GM06990 (cell line): Measurements from ENCODE around the gene ZNF184.

ENCODE experiments used
- DNase-seq: peaks from one replicate; pipeline ENCODE4 v3.0.0-alpha.2; 2011; ENCODE audit not compliant: insufficient read length; ENCODE audit errors: extremely low read depth
- H3K27me3 ChIP-seq: replicated peaks from 2 replicates; pipeline ENCODE4 v1.6.0; 2011; ENCODE audit warnings: low read length; ENCODE audit not compliant: control insufficient read depth, insufficient read depth
- H3K36me3 ChIP-seq: 2 replicates; pipeline ENCODE4 v1.5.1; 2011; ENCODE audit warnings: low read length; ENCODE audit not compliant: control insufficient read depth, insufficient read depth
- H3K4me3 ChIP-seq: replicated peaks from 2 replicates; pipeline ENCODE4 v1.5.1; 2011; ENCODE audit warnings: low read depth, mild to moderate bottlenecking, control low read depth, low read length
- TF ChIP-seq, protein P1 (sequence below): IDR thresholded peaks from 2 replicates; pipeline ENCODE4 v1.5.1; 2011; ENCODE audit warnings: low read length, control low read depth, mild to moderate bottlenecking, inconsistent platforms; ENCODE audit not compliant: insufficient read depth, poor library complexity, severe bottlenecking

ZNF184 gene

DNA sequence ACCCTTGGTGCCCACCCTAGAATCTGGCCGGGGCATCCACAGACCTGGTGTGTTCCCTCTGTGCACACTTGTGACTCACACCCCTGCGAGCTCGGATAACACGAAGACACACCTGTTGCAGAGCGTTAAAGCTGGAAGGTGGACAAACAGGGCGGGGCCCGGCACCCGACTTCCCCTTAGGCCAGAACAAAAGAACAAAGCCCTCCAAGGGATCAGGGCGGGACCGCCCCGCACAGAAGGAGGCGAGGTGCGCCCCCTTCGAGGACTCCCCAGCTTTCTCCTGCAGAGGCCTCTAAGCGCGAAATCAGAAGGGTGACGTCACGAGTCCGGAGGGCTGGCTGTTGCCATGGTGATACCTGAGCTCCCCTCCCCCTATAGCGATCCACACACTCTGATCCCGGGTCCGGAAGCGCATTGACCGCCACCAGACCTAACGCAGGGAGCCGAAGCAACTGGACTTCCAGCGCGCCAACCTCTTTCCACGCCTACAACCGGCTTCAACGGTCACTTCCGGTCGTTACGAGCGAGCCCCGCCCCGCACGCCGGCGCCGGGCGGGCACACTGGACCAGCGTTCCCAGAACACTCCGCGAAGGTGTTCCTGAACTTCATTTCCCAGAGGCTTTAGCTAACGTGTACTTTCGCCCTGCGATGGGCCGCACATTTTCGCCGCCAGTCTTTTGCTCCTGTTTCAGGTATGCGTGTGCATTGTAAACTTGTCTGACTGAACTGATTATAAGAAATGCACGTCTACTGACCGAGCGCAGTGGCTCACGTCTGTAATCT is at the start of gene ZNF184:
TSS of gene ZNF184 (minus strand) at position 489 of the 784 bp plus-strand sequence. CDS start 811 bp downstream, outside the sequence.
- Histone ChIP-seq H3K36me3 (no peaks in the 10 kb centered on the region), H3K4me3 (peak within 1 kb of the TSS; percentile 85), H3K27me3 (no peaks in the 10 kb centered on the region)
- peak; percentile 99 for DNase-seq
- TF ChIP-seq, protein P1, sequence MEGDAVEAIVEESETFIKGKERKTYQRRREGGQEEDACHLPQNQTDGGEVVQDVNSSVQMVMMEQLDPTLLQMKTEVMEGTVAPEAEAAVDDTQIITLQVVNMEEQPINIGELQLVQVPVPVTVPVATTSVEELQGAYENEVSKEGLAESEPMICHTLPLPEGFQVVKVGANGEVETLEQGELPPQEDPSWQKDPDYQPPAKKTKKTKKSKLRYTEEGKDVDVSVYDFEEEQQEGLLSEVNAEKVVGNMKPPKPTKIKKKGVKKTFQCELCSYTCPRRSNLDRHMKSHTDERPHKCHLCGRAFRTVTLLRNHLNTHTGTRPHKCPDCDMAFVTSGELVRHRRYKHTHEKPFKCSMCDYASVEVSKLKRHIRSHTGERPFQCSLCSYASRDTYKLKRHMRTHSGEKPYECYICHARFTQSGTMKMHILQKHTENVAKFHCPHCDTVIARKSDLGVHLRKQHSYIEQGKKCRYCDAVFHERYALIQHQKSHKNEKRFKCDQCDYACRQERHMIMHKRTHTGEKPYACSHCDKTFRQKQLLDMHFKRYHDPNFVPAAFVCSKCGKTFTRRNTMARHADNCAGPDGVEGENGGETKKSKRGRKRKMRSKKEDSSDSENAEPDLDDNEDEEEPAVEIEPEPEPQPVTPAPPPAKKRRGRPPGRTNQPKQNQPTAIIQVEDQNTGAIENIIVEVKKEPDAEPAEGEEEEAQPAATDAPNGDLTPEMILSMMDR, result peak; percentile 17

DNA sequence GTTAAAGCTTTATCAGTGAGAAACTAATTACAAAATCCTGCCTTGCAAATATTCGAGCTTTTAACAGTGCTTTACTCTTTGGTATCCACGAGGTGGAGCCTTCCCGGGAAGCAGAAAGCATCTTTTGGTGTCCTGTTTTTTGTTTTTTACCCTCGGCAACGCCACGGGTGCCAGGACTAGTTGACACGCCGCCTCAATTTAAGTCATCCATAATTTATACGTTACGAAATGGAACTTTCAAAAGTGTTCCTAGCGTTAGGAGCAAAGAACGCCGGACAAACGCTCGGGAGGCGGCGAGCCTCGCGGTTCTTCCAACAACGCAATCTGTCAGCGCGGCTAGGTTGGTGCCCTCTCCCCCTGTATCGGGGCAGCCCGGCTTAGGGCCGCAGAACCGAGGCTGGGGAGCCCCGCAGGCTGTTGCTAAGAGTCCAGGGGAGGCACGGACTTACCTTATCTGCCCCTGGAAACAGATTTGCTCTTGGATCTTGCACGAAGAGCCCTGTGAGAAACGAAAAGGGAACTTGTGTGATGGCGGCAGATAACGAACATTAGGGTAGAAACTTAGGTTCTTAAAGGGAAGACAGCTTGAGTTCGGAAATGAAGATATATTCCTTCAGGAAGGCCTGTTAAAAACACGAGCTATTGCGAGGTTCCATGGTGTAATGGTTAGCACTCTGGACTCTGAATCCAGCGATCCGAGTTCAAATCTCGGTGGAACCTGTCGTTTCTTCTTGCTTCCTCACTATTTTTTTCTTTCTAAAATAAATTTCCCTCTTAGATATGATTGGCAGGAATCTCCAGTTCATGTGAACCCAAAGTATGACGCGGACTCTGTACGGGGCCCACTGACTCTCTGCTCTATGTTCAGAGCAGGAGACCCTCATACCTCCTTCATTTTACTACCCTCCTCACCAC is 46.2 kb upstream of the ZNF184 start:
- TF ChIP-seq, protein P1, result peak; percentile 75
- Histone ChIP-seq H3K36me3 (no peaks in the 10 kb centered on the region), H3K27me3 (no peaks in the 10 kb centered on the region), H3K4me3 (peak overlapping the region; percentile 82)
- DNase-seq, result peak; percentile 82

DNA sequence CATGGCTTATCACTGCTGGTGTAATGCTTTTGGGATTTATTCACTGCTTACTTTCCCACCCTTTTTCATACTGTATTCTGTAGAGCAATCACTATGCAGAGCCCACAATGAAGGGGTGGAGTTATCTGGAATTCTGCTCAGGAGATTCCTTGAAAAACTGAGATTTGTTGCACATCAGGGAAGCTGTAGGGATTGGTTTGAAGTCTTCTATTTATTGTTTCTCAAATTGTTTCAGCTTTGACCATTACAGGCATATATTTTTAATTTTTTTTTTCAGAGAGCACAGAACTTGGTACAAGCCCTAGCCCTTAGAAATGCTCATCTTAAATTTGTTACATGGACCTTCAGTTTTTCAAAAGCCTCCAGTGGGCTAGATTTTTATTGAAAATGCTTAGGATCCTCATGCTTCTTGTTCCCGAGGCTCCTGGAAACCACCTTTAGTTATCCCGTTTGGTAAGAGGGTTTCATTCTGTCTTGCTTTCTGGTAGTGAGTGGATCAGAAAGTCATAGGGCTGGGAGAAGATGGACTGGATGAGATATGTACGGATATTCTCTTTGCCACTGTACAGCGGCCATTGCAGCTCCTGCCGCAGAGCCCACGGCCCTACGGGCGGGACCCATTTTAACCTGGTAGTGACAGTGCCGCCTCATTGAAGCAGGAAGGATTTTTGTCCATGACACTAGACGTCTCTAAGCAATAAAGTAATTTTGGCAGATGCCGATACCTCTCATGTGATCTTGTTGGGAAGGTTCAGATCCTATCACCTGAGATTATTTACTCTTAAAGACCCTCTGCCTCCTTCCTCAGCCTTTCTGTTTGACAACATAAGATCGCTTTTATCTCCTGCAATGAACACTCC is 45.3 kb upstream of the ZNF184 start:
- DNase-seq, result peak; percentile 24
- TF ChIP-seq, protein P1, result no peak
- no peaks in the 10 kb centered on the region for H3K27me3 ChIP-seq
- H3K4me3 ChIP-seq, result peak overlapping the region; percentile 82
- H3K36me3 ChIP-seq, result no peaks in the 10 kb centered on the region

DNA sequence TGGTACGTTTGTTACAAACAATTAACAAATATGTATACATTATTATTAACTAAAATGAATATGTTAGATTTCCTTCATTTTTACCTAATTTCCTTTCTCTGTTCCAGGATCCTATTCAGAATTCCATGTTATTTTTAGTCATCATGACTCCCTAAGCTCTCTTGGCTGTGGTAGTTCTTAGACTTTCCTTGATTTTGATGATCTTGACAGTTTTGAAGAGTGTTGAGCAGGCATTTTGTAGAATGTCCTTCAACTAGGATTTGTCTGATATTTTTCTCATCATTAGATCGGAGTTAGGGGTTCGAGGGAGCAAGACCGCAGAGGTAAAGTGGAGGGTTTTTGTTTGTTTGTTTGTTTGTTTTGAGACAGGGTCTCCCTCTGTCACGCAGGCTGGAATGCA is 44.3 kb upstream of the ZNF184 start:
- H3K36me3 ChIP-seq, result no peaks in the 10 kb centered on the region
- H3K27me3 ChIP-seq, result no peaks in the 10 kb centered on the region
- TF ChIP-seq, protein P1, result no peak
- no peak for DNase-seq
- H3K4me3 ChIP-seq, result no peak overlapping the region

DNA sequence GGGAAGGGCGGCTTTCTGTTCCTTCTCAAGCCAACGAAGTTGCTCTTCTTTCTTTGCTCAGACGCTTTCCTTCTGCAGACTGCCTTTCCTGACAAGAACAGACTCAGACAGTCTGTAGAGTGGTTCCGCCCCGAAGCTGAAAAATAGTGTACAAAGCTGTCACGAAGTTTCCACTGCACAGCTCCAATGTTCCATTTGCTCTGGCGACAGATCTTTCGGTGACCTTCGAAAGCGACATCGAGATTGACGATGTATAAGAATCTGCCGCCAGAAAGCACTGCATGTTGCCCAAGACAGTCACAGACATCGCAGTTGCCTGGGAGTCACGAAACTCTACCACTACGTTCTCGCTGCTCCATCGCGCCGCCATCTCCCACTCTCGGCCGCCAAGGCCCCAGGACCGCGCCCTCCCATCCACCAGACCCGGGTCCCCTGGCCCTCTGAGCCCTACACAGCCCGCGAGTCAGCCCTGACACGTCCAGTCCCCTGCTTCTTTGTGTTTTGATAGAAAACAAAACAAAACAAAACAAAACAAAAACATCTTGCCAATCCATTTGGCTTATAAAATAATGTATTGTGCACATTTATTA is 42.1 kb upstream of the ZNF184 start:
- no peaks in the 10 kb centered on the region for H3K27me3 ChIP-seq
- no peak for DNase-seq
- H3K4me3 ChIP-seq, result no peak overlapping the region

More for the DNA sequence above, 42.1 kb upstream of the ZNF184 start:
- H3K36me3 ChIP-seq, result no peaks in the 10 kb centered on the region
- TF ChIP-seq, protein P1, result no peak
